Stimulated activated CD8-positive, alpha-beta memory T cell treated with anti-CD3 and anti-CD28 coated beads, Interleukin-7, amount 100 ng/mL, for 48 hours (primary cell): Measurements from ENCODE around the gene ERICH6B.

ENCODE experiments used
- DNase-seq, 2 donors: peaks; one replicate each; pipeline ENCODE4 v3.0.0-alpha.2; 2020; ENCODE audit warnings: low read depth in 1 of 2; ENCODE audit errors: extremely low read depth in 1 of 2

The ERICH6B gene

GRCh38 chr13:45602183-45603170 lies 13.1 kb downstream of the ERICH6B start:
- DNase-seq = no peak

GRCh38 chr13:45601680-45602079 lies 13.9 kb downstream of the ERICH6B start:
- no peak for DNase-seq

GRCh38 chr13:45598597-45598996 lies 16.9 kb downstream of the ERICH6B start:
- no peak for DNase-seq

GRCh38 chr13:45596800-45597475 lies 18.6 kb downstream of the ERICH6B start:
- no peak for DNase-seq

- DNase-seq = no peak
Measured at GRCh38 chr13:45595965-45596364, 19.6 kb downstream of the ERICH6B start.

- DNase-seq = no peak
Measured at GRCh38 chr13:45594764-45595163, 20.8 kb downstream of the ERICH6B start.

- no peak for DNase-seq
Measured at GRCh38 chr13:45594227-45594626, 21.3 kb downstream of the ERICH6B start.

- no peak for DNase-seq
Measured at GRCh38 chr13:45592758-45593157, 22.8 kb downstream of the ERICH6B start.

GRCh38 chr13:45590066-45590465 lies 25.5 kb downstream of the ERICH6B start:
- no peak for DNase-seq

- no peak for DNase-seq
Measured at GRCh38 chr13:45587897-45588296, 27.6 kb downstream of the ERICH6B start.

- DNase-seq = no peak
Measured at GRCh38 chr13:45584816-45585215, 30.7 kb downstream of the ERICH6B start.

GRCh38 chr13:45582408-45583076 lies 33.0 kb downstream of the ERICH6B start:
- no peak for DNase-seq

GRCh38 chr13:45576466-45576865 lies 39.1 kb downstream of the ERICH6B start:
- no peak for DNase-seq

GRCh38 chr13:45575830-45576180 lies 39.7 kb downstream of the ERICH6B start:
- no peak for DNase-seq

GRCh38 chr13:45575146-45575829 lies 40.3 kb downstream of the ERICH6B start:
- DNase-seq = no peak

- no peak for DNase-seq
Measured at GRCh38 chr13:45565331-45565730, 50.2 kb downstream of the ERICH6B start.

GRCh38 chr13:45564133-45564776 lies 51.3 kb downstream of the ERICH6B start:
- no peak for DNase-seq

- DNase-seq = no peak
Measured at GRCh38 chr13:45554604-45555109, 60.9 kb downstream of the ERICH6B start.

- DNase-seq = no peak
Measured at GRCh38 chr13:45548281-45548680, 67.3 kb downstream of the ERICH6B start.

- DNase-seq = no peak
Measured at GRCh38 chr13:45546410-45546765, 69.2 kb downstream of the ERICH6B start.
